OCI-LY1 (cell line): ENCODE data around the gene SERGEF.
A peak's percentile ranks its signal among the peaks of the same experiment; 100 is the strongest.

Source experiments
- H2AFZ ChIP-seq: fragments of 200-600 bp; sonication (generic), shearing (Covaris generic); 2 replicates; pipeline ENCODE4 v1.6.0; 2014; ENCODE audit warnings: antibody characterized with exemption, mild to moderate bottlenecking, low read length
- H3F3A ChIP-seq: fragments of 200-600 bp; sonication (generic), shearing (Covaris generic); 2 replicates; pipeline ENCODE4 v1.6.0; 2014; ENCODE audit warnings: mild to moderate bottlenecking, antibody characterized with exemption, low read length, moderate library complexity; ENCODE audit not compliant: insufficient read depth
- H3K27ac ChIP-seq: fragments of 200-600 bp; sonication (generic); 2 replicates; pipeline ENCODE4 v1.5.1; 2014; ENCODE audit warnings: low read length, mixed run types, mild to moderate bottlenecking, low read depth; ENCODE audit not compliant: poor library complexity, severe bottlenecking
- H3K27me3 ChIP-seq: fragments of 200-600 bp; sonication (generic); 2 replicates; pipeline ENCODE4 v1.6.0; 2014; ENCODE audit warnings: antibody characterized with exemption, mild to moderate bottlenecking, low read length, moderate library complexity; ENCODE audit not compliant: insufficient read depth
- H3K36me3 ChIP-seq: fragments of 200-600 bp; sonication (generic); 2 replicates; pipeline ENCODE4 v1.6.1; 2014; ENCODE audit warnings: mild to moderate bottlenecking, antibody characterized with exemption, low read length, moderate library complexity, mixed read lengths; ENCODE audit not compliant: insufficient read depth
- H3K4me1 ChIP-seq: fragments of 200-600 bp; sonication (generic); 2 replicates; pipeline ENCODE4 v1.5.1; 2014; ENCODE audit warnings: mild to moderate bottlenecking, low read length, moderate library complexity; ENCODE audit not compliant: insufficient read depth, severe bottlenecking
- H3K4me2 ChIP-seq: fragments of 200-600 bp; sonication (generic), shearing (Covaris generic); 2 replicates; pipeline ENCODE4 v1.6.1; 2014; ENCODE audit warnings: low read length
- H3K4me3 ChIP-seq: fragments of 200-600 bp; sonication (generic); 2 replicates; pipeline ENCODE4 v1.5.1; 2014; ENCODE audit warnings: low read length, low read depth, mild to moderate bottlenecking, mixed read lengths; ENCODE audit not compliant: poor library complexity, severe bottlenecking
- H3K79me2 ChIP-seq: fragments of 200-600 bp; shearing (Covaris generic); 2 replicates; pipeline ENCODE4 v1.6.1; 2016; ENCODE audit warnings: mixed run types, low read length, mixed read lengths; ENCODE audit not compliant: insufficient read depth
- H3K9ac ChIP-seq: fragments of 200-600 bp; sonication (generic), shearing (Covaris generic); 2 replicates; pipeline ENCODE4 v1.6.1; 2014; ENCODE audit warnings: mild to moderate bottlenecking, low read length, mixed read lengths
- H3K9me2 ChIP-seq: fragments of 200-600 bp; sonication (generic), shearing (Covaris generic); 2 replicates; pipeline ENCODE4 v1.6.1; 2014; ENCODE audit warnings: low read depth, mild to moderate bottlenecking, low read length, mixed read lengths
- H3K9me3 ChIP-seq: fragments of 200-600 bp; shearing (Covaris generic); 2 replicates; pipeline ENCODE4 v1.6.1; 2014; ENCODE audit warnings: low read length, mixed read lengths
- H4K20me1 ChIP-seq: fragments of 200-600 bp; sonication (generic), shearing (Covaris generic); 2 replicates; pipeline ENCODE4 v1.6.0; 2016; ENCODE audit warnings: mild to moderate bottlenecking, low read length; ENCODE audit not compliant: insufficient read depth
- EZH2 ChIP-seq: fragments of 200-600 bp; sonication (generic), shearing (Covaris generic); IDR thresholded peaks from 2 replicates; pipeline ENCODE4 v1.8.0; 2017; ENCODE audit warnings: borderline replicate concordance, mixed run types, mild to moderate bottlenecking, antibody characterized with exemption, low read length, moderate library complexity, mixed read lengths
- TF ChIP-seq, protein P1 (sequence below): fragments of 200-600 bp; sonication (generic), shearing (Covaris generic); IDR thresholded peaks from 2 replicates; pipeline ENCODE4 v1.5.1; 2017; ENCODE audit warnings: mild to moderate bottlenecking, antibody characterized with exemption, low read length, moderate library complexity, mixed read lengths

Gene SERGEF

DNA sequence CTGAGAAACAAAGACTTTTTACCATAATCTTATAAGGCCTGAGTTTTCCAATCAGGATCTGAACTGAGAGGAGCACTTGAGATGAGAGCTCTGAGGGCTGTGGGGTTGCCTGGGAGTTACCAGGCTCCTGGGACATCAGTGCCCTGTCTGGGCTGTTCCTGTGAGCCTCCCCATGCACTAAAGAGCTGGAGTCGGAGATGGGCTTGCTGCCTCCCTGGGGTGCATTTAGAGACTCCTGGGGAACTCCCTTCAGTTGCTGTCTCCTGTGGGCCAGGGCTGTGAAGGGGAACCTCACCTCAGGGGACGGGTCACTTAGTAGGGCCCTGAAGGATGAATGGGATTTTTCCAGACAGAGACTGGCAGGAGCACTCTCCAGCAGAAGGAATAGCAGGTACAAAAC, 244.9 kb downstream of the SERGEF start:
- H3K4me1 ChIP-seq: no peaks in the 10 kb centered on the region
- H3K4me3 ChIP-seq: no peak overlapping the region
- H3K36me3 ChIP-seq: no peaks in the 10 kb centered on the region
- no peak overlapping the region for H3K27ac ChIP-seq
- no peak overlapping the region for H2AFZ ChIP-seq
- H3K79me2 ChIP-seq: no peaks in the 10 kb centered on the region
- no peaks in the 10 kb centered on the region for H3F3A ChIP-seq
- no peak overlapping the region for H3K4me2 ChIP-seq
- H3K9me2 ChIP-seq: no peaks in the 10 kb centered on the region
- no peaks in the 10 kb centered on the region for H3K9me3 ChIP-seq
- no peaks in the 10 kb centered on the region for H4K20me1 ChIP-seq
- TF ChIP-seq EZH2: no peak
- TF ChIP-seq, protein P1, sequence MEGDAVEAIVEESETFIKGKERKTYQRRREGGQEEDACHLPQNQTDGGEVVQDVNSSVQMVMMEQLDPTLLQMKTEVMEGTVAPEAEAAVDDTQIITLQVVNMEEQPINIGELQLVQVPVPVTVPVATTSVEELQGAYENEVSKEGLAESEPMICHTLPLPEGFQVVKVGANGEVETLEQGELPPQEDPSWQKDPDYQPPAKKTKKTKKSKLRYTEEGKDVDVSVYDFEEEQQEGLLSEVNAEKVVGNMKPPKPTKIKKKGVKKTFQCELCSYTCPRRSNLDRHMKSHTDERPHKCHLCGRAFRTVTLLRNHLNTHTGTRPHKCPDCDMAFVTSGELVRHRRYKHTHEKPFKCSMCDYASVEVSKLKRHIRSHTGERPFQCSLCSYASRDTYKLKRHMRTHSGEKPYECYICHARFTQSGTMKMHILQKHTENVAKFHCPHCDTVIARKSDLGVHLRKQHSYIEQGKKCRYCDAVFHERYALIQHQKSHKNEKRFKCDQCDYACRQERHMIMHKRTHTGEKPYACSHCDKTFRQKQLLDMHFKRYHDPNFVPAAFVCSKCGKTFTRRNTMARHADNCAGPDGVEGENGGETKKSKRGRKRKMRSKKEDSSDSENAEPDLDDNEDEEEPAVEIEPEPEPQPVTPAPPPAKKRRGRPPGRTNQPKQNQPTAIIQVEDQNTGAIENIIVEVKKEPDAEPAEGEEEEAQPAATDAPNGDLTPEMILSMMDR: no peak
- H3K27me3 ChIP-seq: no peaks in the 10 kb centered on the region
- no peak overlapping the region for H3K9ac ChIP-seq

DNA sequence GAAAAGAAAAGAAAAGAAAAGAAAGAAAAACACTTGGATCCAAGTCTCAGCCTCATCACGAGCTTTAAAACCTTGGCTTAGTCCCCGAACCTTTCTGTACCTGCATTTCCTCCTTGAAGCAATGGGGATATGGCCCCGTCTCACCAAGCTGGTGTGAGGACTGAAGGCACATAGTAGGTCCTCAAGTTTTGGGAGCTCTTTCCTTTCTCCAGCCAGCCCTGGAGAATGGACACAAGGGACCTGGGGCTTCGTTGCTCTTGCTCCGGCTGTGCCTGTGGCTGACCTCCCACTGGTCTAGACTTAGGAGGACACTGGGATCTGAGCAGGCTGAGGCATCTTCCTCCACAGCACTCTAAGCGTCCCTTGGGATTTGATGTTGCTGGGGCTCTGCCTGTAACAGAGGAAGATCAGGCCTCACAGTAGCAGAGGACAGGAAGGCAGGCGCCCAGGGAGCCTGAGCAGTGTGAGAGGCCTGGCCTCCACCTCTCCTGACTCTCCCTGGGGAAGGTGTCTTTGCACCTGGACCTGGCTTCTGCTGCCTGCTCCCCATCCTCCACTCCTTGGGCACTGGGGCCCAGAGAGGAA, 245.5 kb downstream of the SERGEF start:
- Histone ChIP-seq H3K9me2 (no peaks in the 10 kb centered on the region), H4K20me1 (no peaks in the 10 kb centered on the region), H3K4me2 (no peak overlapping the region), H3F3A (no peaks in the 10 kb centered on the region), H3K36me3 (no peaks in the 10 kb centered on the region), H3K9me3 (no peaks in the 10 kb centered on the region), H3K4me3 (no peak overlapping the region), H3K27ac (no peak overlapping the region), H3K4me1 (no peaks in the 10 kb centered on the region), H2AFZ (no peak overlapping the region), H3K27me3 (no peaks in the 10 kb centered on the region), H3K79me2 (no peaks in the 10 kb centered on the region), H3K9ac (no peak overlapping the region)
- TF ChIP-seq, protein P1: no peak
- no peak for TF ChIP-seq EZH2

DNA sequence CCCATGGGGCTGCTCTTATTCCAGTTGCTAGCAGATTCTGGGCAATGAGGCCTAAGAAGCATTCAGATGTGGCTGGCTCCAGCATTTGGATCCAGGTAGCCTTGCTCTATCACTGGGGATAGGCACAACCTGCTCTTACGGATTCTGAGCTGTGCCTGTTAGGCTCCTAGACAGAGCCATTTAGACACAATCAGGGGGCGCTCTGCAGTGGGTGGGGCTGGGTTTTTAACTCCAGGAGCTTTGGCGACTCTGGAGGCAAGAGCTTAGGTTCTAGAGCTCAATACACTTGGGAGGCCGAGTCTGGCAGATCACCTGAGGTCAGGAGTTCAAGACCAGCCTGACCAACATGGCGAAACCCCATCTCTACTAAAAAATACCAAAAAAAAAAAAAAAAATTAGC, 246.3 kb downstream of the SERGEF start:
- Histone ChIP-seq H4K20me1 (no peaks in the 10 kb centered on the region), H3K9me3 (no peaks in the 10 kb centered on the region), H3K4me2 (no peak overlapping the region), H3K9ac (no peak overlapping the region), H3F3A (no peaks in the 10 kb centered on the region), H3K79me2 (no peaks in the 10 kb centered on the region), H3K27ac (no peak overlapping the region), H3K4me1 (no peaks in the 10 kb centered on the region), H3K4me3 (no peak overlapping the region), H3K27me3 (no peaks in the 10 kb centered on the region), H3K36me3 (no peaks in the 10 kb centered on the region), H3K9me2 (no peaks in the 10 kb centered on the region), H2AFZ (no peak overlapping the region)
- TF ChIP-seq, protein P1: peak; percentile 44; the same call in 1 of the 2 replicates
- TF ChIP-seq EZH2: no peak
